Cardiac septum (tissue), 1 donor: ENCODE measurements around the gene SPNS2. TPM values are rescaled to one million over a fixed set of nuclear protein-coding genes. Genes with fewer than 3 reads are reported as not detected.

Source experiments
- DNase-seq: peaks from one replicate; pipeline ENCODE4 v3.0.0-alpha.2; 2020; ENCODE audit warnings: low spot score
- intact Hi-C: fragments of 100-400 bp; cut with DNase I; formaldehyde crosslinking; loops from one replicate; pipeline ENCODE4 v1.14.0; 2022
- total RNA-seq: library from RNA; stranded (reverse); fragmentation: NEBNext Ultra II Directional; extraction: Animal tissue kit (Norgen Biotek cat#: 25700); gene quantifications from one replicate; pipeline ENCODE4 v1.2.1, GENCODE V29; 2021
- donor health status: DM: no; HTN: no; CAD: no.

Gene SPNS2
- total RNA-seq, 1 donor from 2014 or later: 10.3 TPM

GRCh38 chr17:4479340-4479981 is 19.2 kb upstream of the SPNS2 start:
- intact Hi-C loops: no loop called here
- DNase-seq: peak; percentile 63

GRCh38 chr17:4479982-4480751 is 18.5 kb upstream of the SPNS2 start:
- intact Hi-C loops: no loop called here
- peak; percentile 62 for DNase-seq

GRCh38 chr17:4480929-4481898 is 17.5 kb upstream of the SPNS2 start:
- intact Hi-C loops: no loop called here
- peak; percentile 71 for DNase-seq

- intact Hi-C loops: no loop called here
- DNase-seq: no peak
Observed at GRCh38 chr17:4482338-4483011, 16.2 kb upstream of the SPNS2 start.

- peak; percentile 74 for DNase-seq
- intact Hi-C loops: no loop called here
Observed at GRCh38 chr17:4483012-4483840, 15.5 kb upstream of the SPNS2 start.

- DNase-seq: no peak
- intact Hi-C loops: no loop called here
Observed at GRCh38 chr17:4485676-4486646, 12.7 kb upstream of the SPNS2 start.

GRCh38 chr17:4487296-4487695 is 11.4 kb upstream of the SPNS2 start:
- intact Hi-C loops: no loop called here
- DNase-seq: no peak

GRCh38 chr17:4487820-4488716 is 10.6 kb upstream of the SPNS2 start:
- intact Hi-C loops: no loop called here
- DNase-seq: no peak

GRCh38 chr17:4488989-4489595 is 9.6 kb upstream of the SPNS2 start:
- DNase-seq: no peak
- intact Hi-C loops: no loop called here

- intact Hi-C loops: no loop called here
- no peak for DNase-seq
Observed at GRCh38 chr17:4490109-4490591, 8.5 kb upstream of the SPNS2 start.

- intact Hi-C loops: no loop called here
- no peak for DNase-seq
Observed at GRCh38 chr17:4490637-4491061, 8.0 kb upstream of the SPNS2 start.

GRCh38 chr17:4492721-4493561 is 5.7 kb upstream of the SPNS2 start:
- intact Hi-C loops: no loop called here

GRCh38 chr17:4497101-4497824 is 1.4 kb upstream of the SPNS2 start:
- intact Hi-C loops: no loop called here
- no peak for DNase-seq

More at GRCh38 chr17:4492721-4493561, 5.7 kb upstream of the SPNS2 start:
- DNase-seq: no peak

- intact Hi-C loops: loop anchor here (5.0 kb wide), 1 partner anchor 38 kb away; no protein-coding TSS in a partner anchor
- no peak for DNase-seq
Observed at GRCh38 chr17:4499431-4500190, 930 bp downstream of the SPNS2 start.
